GM12874 (cell line): ENCODE measurements around the gene MRPS26.

ENCODE experiments used
- TF ChIP-seq, protein P1 (sequence below): IDR thresholded peaks from 2 replicates; pipeline ENCODE4 v1.5.1; 2011; ENCODE audit warnings: low read depth, mild to moderate bottlenecking, control low read depth, low read length, moderate library complexity; ENCODE audit not compliant: insufficient read depth

Gene MRPS26

DNA sequence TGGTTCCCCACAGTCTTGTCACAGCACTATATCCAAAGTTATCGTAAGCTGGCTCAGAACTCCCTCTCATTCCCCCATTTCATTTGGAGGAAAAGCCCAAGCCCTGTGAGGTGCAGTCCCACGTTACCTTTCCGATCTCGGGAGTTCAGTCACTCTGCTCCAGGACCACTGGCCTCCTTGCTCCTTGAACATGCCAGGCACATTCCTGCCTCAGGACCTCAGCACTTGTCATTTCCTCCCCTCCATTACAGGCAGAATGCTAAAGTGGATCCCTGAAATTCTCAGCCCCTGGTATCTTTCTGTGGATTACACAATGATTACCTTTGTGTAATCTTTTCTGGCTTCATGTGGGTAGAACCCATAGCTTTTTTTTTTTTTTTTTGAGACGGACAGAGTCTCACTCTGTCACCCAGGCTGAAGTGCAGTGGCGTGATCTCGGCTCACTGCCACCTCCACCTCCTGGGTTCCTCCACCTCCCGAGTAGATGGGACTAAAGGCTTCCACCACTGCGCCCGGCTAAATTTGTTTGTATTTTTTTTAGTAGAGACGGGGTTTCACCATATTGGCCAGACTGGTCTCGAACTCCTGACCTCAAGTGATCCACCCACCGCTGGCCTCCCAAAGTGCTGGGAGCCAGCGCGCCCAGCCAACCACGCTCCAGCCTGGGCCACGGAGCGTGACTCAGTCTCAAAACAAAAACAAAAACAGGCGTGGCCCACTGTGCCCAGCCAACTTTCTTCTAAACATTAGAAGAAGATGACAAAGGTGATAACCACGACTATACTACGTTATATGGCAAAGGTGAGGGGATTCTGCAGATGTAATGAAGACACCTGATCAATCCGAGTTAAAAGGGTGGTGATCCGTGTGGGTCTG, 21.5 kb downstream of the MRPS26 start:
- TF ChIP-seq, protein P1, sequence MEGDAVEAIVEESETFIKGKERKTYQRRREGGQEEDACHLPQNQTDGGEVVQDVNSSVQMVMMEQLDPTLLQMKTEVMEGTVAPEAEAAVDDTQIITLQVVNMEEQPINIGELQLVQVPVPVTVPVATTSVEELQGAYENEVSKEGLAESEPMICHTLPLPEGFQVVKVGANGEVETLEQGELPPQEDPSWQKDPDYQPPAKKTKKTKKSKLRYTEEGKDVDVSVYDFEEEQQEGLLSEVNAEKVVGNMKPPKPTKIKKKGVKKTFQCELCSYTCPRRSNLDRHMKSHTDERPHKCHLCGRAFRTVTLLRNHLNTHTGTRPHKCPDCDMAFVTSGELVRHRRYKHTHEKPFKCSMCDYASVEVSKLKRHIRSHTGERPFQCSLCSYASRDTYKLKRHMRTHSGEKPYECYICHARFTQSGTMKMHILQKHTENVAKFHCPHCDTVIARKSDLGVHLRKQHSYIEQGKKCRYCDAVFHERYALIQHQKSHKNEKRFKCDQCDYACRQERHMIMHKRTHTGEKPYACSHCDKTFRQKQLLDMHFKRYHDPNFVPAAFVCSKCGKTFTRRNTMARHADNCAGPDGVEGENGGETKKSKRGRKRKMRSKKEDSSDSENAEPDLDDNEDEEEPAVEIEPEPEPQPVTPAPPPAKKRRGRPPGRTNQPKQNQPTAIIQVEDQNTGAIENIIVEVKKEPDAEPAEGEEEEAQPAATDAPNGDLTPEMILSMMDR = no peak

- TF ChIP-seq, protein P1 = no peak
Observed at GRCh38 chr20:3068075-3068474, 22.2 kb downstream of the MRPS26 start.

- TF ChIP-seq, protein P1 = peak; percentile 47; the same call in 1 of the 2 replicates
Observed at GRCh38 chr20:3068986-3069900, 23.4 kb downstream of the MRPS26 start.

- TF ChIP-seq, protein P1 = no peak
Observed at GRCh38 chr20:3070725-3071124, 24.9 kb downstream of the MRPS26 start.

DNA sequence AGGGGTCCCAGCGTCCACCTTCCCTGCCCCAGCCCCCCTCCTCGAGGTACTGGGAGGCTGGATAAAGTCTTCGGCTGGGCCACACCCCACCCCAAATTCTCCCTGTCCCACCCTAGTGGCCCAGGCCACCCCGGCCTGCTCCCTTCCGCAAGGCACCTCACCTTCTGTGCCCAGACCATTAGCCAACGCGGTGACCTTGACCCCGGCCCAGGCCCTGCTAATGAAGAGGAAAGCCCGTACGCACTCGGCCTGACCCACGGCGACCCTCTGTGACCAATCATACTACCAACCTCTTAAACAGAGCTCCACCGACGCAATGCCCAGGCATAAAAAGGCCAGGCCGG, 25.4 kb downstream of the MRPS26 start:
- TF ChIP-seq, protein P1 = no peak

DNA sequence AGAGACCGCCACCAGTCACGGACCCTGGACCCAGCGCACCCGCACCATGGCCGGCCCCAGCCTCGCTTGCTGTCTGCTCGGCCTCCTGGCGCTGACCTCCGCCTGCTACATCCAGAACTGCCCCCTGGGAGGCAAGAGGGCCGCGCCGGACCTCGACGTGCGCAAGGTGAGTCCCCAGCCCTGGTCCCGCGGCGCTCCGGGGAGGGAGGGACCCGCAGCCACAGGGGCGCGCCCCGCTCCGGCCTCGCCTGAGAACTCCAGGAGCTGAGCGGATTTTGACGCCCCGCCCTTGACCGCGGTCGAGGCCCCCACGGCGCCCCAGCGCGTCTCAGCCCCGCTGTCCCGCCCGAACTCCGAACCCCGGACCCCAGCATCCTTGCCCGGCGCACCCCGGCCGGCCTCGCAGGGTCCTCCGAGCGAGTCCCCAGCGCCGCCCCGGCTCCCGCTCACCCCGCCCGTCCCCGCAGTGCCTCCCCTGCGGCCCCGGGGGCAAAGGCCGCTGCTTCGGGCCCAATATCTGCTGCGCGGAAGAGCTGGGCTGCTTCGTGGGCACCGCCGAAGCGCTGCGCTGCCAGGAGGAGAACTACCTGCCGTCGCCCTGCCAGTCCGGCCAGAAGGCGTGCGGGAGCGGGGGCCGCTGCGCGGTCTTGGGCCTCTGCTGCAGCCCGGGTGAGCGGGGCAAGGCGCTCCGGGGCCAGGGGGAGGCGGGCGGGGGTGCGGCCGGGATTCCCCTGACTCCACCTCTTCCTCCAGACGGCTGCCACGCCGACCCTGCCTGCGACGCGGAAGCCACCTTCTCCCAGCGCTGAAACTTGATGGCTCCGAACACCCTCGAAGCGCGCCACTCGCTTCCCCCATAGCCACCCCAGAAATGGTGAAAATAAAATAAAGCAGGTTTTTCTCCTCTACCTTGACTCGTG, 26.0 kb downstream of the MRPS26 start, which contains the start of gene OXT:
Gene OXT (plus strand): TSS at position 11 of the 920 bp plus-strand sequence. CDS start 36 bp downstream, at position 47.
- TF ChIP-seq, protein P1 = no peak
